B cell (primary cell): Measurements from ENCODE around the gene HSPB9. TPM values are rescaled to one million over a fixed set of nuclear protein-coding genes. Genes with fewer than 3 reads are reported as not detected.

Source experiments
- ATAC-seq: fragments of 200-7000 bp; cut with Tn5 transposase; one replicate; pipeline ENCODE4 v1.10.0; 2021; ENCODE audit warnings: low read depth, mild to moderate bottlenecking, moderate number of reproducible peaks, moderate library complexity
- CTCF ChIA-PET: fragments of 350-600 bp; sonication (Branson Sonifier 250); formaldehyde crosslinking; loops from one replicate; lab custom pipeline; 2021; ENCODE audit warnings: antibody characterized with exemption, inconsistent platforms; lab: Charles Lee
- POLR2A ChIA-PET: fragments of 350-600 bp; sonication (Branson Sonifier 250); formaldehyde crosslinking; loops from one replicate; lab custom pipeline; 2021; ENCODE audit warnings: antibody characterized with exemption; lab: Charles Lee
- DNase-seq: peaks from one replicate; pipeline ENCODE4 v3.0.0; 2013
- H2AFZ ChIP-seq: 2 replicates; pipeline ENCODE4 v1.6.1; 2012; ENCODE audit warnings: mild to moderate bottlenecking, low read depth, low read length; ENCODE audit not compliant: insufficient read depth, poor library complexity, severe bottlenecking
- H3K27ac ChIP-seq, 2 donors: 1 replicate in 1 of 2; 2 replicates in 1 of 2; pipeline ENCODE4 v1.5.1; 2012 to 2013; ENCODE audit warnings: low read length in 2 of 2, mild to moderate bottlenecking in 2 of 2, moderate library complexity in 1 of 2
- H3K27me3 ChIP-seq, 4 experiments: fragments of 200-600 bp in 1 of 4; sonication (generic) in 1 of 4; replicated peaks in 1 of 4; 1 replicate in 2 of 4; 2 replicates in 2 of 4; pipeline versions ENCODE4 v1.6.1 to v1.7.0; 2013 to 2016; ENCODE audit warnings: low read length in 3 of 4, mild to moderate bottlenecking in 2 of 4, mixed read lengths in 1 of 4, moderate library complexity in 1 of 4; ENCODE audit not compliant: insufficient read depth in 4 of 4, control insufficient read depth in 3 of 4; ENCODE audit errors: control extremely low read depth in 1 of 4
- H3K36me3 ChIP-seq, 2 experiments: replicated peaks in 1 of 2; 1 replicate in 1 of 2; 2 replicates in 1 of 2; pipeline versions ENCODE4 v1.6.1 to v1.7.1; 2013; ENCODE audit warnings: low read length in 1 of 2; ENCODE audit not compliant: insufficient read depth in 2 of 2, control insufficient read depth in 1 of 2; ENCODE audit errors: control extremely low read depth in 1 of 2, extremely low read depth in 1 of 2
- H3K4me1 ChIP-seq, 2 donors: fragments of 200-600 bp in 1 of 2; sonication (generic) in 1 of 2; 1 replicate in 1 of 2; 2 replicates in 1 of 2; pipeline versions ENCODE4 v1.5.1 to v1.6.1; 2013 to 2017; ENCODE audit warnings: low read length in 2 of 2; ENCODE audit not compliant: control insufficient read depth in 2 of 2, insufficient read depth in 2 of 2
- H3K4me2 ChIP-seq: replicated peaks from 2 replicates; pipeline ENCODE3; 2012; ENCODE audit warnings: mild to moderate bottlenecking, low read depth, low read length; ENCODE audit not compliant: poor library complexity, severe bottlenecking
- H3K4me3 ChIP-seq, 5 experiments: fragments of 200-600 bp in 1 of 5; sonication (generic) in 1 of 5; 1 replicate in 3 of 5; 2 replicates in 2 of 5; pipeline versions ENCODE4 v1.5.1 to v1.7.0; 2011 to 2016; ENCODE audit warnings: low read length in 4 of 5, mild to moderate bottlenecking in 4 of 5, low read depth in 2 of 5, control low read depth in 1 of 5, moderate library complexity in 1 of 5; ENCODE audit not compliant: insufficient read depth in 1 of 5; ENCODE audit errors: control extremely low read depth in 1 of 5, extremely low read depth in 1 of 5
- H3K79me2 ChIP-seq: fragments of 200-600 bp; sonication (generic); one replicate; pipeline ENCODE4 v1.6.0; 2016; ENCODE audit warnings: low read length; ENCODE audit not compliant: control insufficient read depth, insufficient read depth
- H3K9ac ChIP-seq: fragments of 200-600 bp; sonication (generic); 2 replicates; pipeline ENCODE4 v1.6.1; 2017; ENCODE audit warnings: mild to moderate bottlenecking, low read length, moderate library complexity
- H3K9me3 ChIP-seq, 3 donors: one replicate each; pipeline versions ENCODE4 v1.6.1 to v1.7.1; 2013; ENCODE audit warnings: low read length in 2 of 3; ENCODE audit not compliant: control insufficient read depth in 2 of 3, insufficient read depth in 1 of 3; ENCODE audit errors: control extremely low read depth in 1 of 3
- H4K20me1 ChIP-seq: 2 replicates; pipeline ENCODE4 v1.6.0; 2012; ENCODE audit warnings: mild to moderate bottlenecking, low read length; ENCODE audit not compliant: insufficient read depth, control insufficient read depth, poor library complexity, severe bottlenecking
- H3K27ac Mint-ChIP-seq: one replicate; pipeline ENCODE4 v1.8.0; 2021; ENCODE audit warnings: mixed read lengths
- H3K27me3 Mint-ChIP-seq: one replicate; pipeline ENCODE4 v1.8.0; 2021; ENCODE audit warnings: mixed read lengths
- H3K4me1 Mint-ChIP-seq: one replicate; pipeline ENCODE4 v1.8.0; 2021; ENCODE audit warnings: mixed read lengths
- H3K4me3 Mint-ChIP-seq: one replicate; pipeline ENCODE4 v1.8.0; 2021; ENCODE audit warnings: mixed read lengths
- H3K9me3 Mint-ChIP-seq: one replicate; pipeline ENCODE4 v1.8.0; 2022; ENCODE audit warnings: mixed read lengths; ENCODE audit not compliant: insufficient read depth
- EZH2 ChIP-seq: IDR thresholded peaks from 2 replicates; pipeline ENCODE4 v1.6.1; 2012; ENCODE audit warnings: borderline replicate concordance, low read depth, mild to moderate bottlenecking, moderate library complexity, low read length; ENCODE audit not compliant: insufficient read depth, poor library complexity, severe bottlenecking
- WGBS: methylation state at CpG from one replicate; pipeline ENCODE4 v1.1.5; 2013; ENCODE audit warnings: missing lambda C conversion rate; ENCODE audit not compliant: insufficient coverage; 5-methylcytosine and 5-hydroxymethylcytosine counted together
- intact Hi-C: fragments of 100-400 bp; cut with micrococcal nuclease; formaldehyde crosslinking; loops from one replicate; pipeline ENCODE4 v1.10.0; 2022
- polyA plus RNA-seq: library from polyadenylated mRNA; depleted of rRNA; stranded (reverse); fragments of >200 nt; gene quantifications from 2 replicates; pipeline ENCODE4 v1.2.3, GENCODE V29; 2012
- total RNA-seq, 2 donors: library from RNA; stranded (reverse); fragments of 120-200 nt in 1 of 2; gene quantifications; 1 replicate in 1 of 2; 2 replicates in 1 of 2; pipeline versions ENCODE4 v1.2.3 to v1.2.4, GENCODE V29; 2013 to 2022
- TF ChIP-seq, protein P1 (sequence below): fragments of 200-600 bp; IDR thresholded peaks from one replicate; pipeline ENCODE4 v1.8.0; 2022; ENCODE audit warnings: antibody characterized with exemption, mild to moderate bottlenecking

The HSPB9 gene
- total and polyA plus RNA-seq, 2 donors (not counting 1 experiment from before 2014, with no cell fraction given): 0.09 TPM; not detected in 1

GRCh38 chr17:42078396-42079043, 44.1 kb upstream of the HSPB9 start:
- intact Hi-C loops: no loop called here
- H4K20me1 ChIP-seq: no peaks in the 10 kb centered on the region
- Mint-ChIP-seq H3K9me3 (no peaks in the 10 kb centered on the region), H3K4me3 (no peak overlapping the region), H3K27ac (no peak overlapping the region), H3K4me1 (no peaks in the 10 kb centered on the region), H3K27me3 (peaks cover 6% of the 10 kb centered on the region)
- peaks cover 0 to 8% (median 0%) of the 10 kb centered on the region in 4 experiments for H3K27me3 ChIP-seq
- no peak overlapping the region for H2AFZ ChIP-seq
- TF ChIP-seq EZH2: no peak
- TF ChIP-seq, protein P1, sequence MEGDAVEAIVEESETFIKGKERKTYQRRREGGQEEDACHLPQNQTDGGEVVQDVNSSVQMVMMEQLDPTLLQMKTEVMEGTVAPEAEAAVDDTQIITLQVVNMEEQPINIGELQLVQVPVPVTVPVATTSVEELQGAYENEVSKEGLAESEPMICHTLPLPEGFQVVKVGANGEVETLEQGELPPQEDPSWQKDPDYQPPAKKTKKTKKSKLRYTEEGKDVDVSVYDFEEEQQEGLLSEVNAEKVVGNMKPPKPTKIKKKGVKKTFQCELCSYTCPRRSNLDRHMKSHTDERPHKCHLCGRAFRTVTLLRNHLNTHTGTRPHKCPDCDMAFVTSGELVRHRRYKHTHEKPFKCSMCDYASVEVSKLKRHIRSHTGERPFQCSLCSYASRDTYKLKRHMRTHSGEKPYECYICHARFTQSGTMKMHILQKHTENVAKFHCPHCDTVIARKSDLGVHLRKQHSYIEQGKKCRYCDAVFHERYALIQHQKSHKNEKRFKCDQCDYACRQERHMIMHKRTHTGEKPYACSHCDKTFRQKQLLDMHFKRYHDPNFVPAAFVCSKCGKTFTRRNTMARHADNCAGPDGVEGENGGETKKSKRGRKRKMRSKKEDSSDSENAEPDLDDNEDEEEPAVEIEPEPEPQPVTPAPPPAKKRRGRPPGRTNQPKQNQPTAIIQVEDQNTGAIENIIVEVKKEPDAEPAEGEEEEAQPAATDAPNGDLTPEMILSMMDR: no peak
- no peaks in the 10 kb centered on the region for H3K4me1 ChIP-seq
- no peaks in the 10 kb centered on the region for H3K36me3 ChIP-seq
- CTCF ChIA-PET: no interaction called here
- H3K27ac ChIP-seq: no peak overlapping the region
- H3K79me2 ChIP-seq: no peaks in the 10 kb centered on the region
- no peaks in the 10 kb centered on the region for H3K9me3 ChIP-seq
- no peak overlapping the region for H3K4me3 ChIP-seq
- WGBS: 48% methylated on average over 4 of the region's 8 CpGs
- POLR2A ChIA-PET: interaction anchor here (0.7 kb wide), 1 partner anchor 1880 kb away, joined by 5 read pairs; no protein-coding TSS in a partner anchor
- H3K9ac ChIP-seq: no peak overlapping the region
- ATAC-seq (no peak), DNase-seq (no peak)
- H3K4me2 ChIP-seq: no peak overlapping the region

DNA sequence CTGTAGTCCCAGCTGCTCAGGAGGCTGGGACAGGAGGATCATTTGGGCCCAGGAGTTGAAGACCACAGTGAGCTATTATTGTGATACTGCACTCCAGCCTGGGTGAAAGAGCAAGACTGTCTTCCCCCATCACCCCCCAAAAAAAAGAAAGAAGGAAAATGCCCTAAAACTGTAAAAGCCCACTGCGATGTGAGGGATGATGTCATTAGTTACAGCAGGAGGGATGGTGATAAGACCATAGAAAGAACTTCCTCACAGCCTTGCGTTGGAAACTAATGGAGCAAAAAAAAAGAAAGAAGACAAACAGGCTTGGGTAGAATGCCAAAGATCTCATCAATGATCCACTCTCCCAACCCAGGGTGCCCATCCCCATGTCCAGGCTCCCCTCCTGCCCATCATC, 43.1 kb upstream of the HSPB9 start:
- POLR2A ChIA-PET: interaction anchor here (0.7 kb wide), 1 partner anchor 106 kb away, joined by 5 read pairs; no protein-coding TSS in a partner anchor
- no peak for ATAC-seq
- no peak overlapping the region for H3K4me2 ChIP-seq

More for the DNA sequence above, 43.1 kb upstream of the HSPB9 start:
- Histone ChIP-seq H3K79me2 (no peaks in the 10 kb centered on the region), H3K27ac (no peak overlapping the region), H3K27me3 (peaks cover 0 to 3% (median 0%) of the 10 kb centered on the region in 4 experiments), H2AFZ (no peak overlapping the region), H4K20me1 (no peaks in the 10 kb centered on the region), H3K4me1 (no peaks in the 10 kb centered on the region), H3K9me3 (no peaks in the 10 kb centered on the region), H3K36me3 (no peaks in the 10 kb centered on the region), H3K9ac (no peak overlapping the region), H3K4me3 (no peak overlapping the region)
- TF ChIP-seq EZH2: no peak
- TF ChIP-seq, protein P1: no peak
- intact Hi-C loops: no loop called here
- WGBS: no CpG with 5 or more reads among the region's 2 CpGs
- H3K27me3 Mint-ChIP-seq: no peaks in the 10 kb centered on the region
- no peak overlapping the region for H3K4me3 Mint-ChIP-seq
- DNase-seq: no peak
- no peaks in the 10 kb centered on the region for H3K4me1 Mint-ChIP-seq
- H3K9me3 Mint-ChIP-seq: no peaks in the 10 kb centered on the region
- CTCF ChIA-PET: interaction anchor here (0.6 to 1.2 kb wide), 2 partner anchors 11 to 36 kb away, joined by 3 read pairs; no protein-coding TSS in a partner anchor
- H3K27ac Mint-ChIP-seq: no peak overlapping the region
